ENCODE measurements around the gene IMP4. TPM values are rescaled to one million over a fixed set of nuclear protein-coding genes. Genes with fewer than 3 reads are reported as not detected.

The IMP4 gene
- total RNA-seq, 1 donor from 2014 or later, result 69.5 TPM

DNA sequence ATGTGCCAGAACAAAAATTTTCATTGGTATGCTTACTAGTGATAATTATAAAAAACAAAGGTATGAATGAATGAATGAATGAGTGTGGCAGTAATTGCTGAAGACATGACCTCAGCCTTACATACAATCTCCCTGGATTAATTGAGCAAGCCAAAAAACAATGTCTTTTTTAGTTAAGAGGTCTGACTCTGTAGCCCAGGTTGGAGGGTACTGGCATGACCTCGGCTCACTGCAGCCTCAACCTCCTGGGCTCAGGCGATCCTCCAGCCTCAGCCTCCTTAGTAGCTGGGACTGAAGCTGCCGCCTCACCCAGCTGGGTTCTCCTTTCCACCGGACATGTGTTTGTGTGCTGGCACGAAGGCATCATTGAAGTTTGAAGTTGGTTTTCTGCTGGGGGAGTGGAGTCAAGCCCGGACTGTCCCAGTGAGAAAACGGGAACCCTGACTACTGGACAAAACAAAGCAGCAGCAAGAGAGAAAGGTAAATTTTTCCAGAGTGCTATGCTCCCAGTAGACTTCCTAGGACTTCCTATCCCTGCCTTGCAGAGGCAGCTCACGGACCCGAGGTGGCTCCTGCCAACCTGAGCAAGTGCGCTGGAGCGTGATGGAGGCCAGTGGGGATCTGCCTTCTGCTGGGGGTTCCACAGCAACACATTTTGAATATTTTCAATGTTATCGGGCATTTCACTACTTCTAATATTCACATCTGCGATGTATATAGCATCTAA, 6.4 kb upstream of the IMP4 start:
- no peak for ATAC-seq
- DNase-seq (ENCODE audit: low spot score), result no peak

DNA sequence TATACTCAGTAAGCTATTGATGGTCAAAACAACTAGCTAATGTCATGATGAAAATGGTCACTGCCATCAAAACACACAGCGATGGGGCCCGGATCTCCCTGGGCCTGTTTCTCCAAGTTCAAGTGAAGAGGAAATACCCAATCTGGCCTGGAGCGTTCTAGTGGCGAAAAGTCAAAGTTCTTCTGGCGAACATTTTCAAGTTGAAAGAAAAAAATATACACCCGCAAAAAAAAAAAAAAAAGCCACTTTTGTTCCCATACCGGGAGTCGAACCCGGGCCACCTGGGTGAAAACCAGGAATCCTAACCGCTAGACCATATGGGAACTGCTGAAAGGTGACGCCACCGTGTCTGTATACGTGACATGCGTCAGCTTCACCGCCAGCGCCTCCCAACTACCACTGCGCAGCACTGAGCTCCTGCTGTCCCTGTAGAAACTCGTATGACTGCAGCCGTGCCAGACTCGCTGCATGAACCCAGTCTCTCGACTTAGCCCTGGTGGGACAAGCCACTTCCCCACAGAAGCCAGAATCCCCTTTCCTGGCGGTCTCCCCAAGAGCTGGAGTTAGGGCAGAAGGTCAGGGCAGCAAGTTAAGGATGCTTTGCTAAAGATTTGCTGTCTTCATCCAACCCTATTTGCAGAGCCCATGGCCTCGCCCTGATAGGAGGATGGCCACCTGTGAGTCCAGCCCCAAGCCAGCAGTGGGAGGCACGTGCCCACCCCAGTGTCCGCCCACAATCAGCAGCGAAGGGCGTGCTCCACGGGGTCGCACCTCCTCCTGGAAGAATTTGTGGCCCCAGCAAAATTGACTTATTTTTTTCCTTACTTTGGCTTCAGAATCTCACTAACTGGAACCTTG, 5.6 kb upstream of the IMP4 start:
- peak; percentile 68 for DNase-seq (ENCODE audit: low spot score)
- ATAC-seq, result peak; percentile 45

DNA sequence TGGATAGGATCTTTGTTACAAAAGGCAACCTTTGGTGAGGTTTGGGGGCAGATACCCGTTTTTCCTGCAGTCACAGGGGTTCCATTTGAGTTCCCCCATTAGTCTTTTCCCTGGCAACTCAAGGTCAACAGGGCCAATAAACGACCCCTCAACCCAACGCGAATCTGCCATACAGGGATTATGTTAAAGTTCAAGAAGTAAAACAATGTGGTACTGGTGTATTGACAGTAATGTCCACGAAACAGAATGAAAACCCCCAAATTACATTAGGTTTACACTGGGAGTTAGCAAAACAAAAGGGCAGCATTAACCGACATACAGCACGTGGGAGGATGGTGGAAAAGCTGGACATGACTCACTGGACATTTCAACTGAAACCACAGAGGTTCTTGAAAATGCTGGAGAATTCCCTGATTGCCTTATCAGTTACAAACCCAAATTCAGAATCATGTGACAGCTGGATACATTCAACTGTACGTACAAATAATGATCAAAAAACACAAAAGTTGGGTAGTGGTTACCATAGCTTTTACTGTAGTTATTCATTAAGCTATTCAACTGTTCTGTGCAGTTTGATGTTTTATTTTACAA, 4.9 kb upstream of the IMP4 start:
- DNase-seq (ENCODE audit: low spot score) (no peak), ATAC-seq (no peak)

DNA sequence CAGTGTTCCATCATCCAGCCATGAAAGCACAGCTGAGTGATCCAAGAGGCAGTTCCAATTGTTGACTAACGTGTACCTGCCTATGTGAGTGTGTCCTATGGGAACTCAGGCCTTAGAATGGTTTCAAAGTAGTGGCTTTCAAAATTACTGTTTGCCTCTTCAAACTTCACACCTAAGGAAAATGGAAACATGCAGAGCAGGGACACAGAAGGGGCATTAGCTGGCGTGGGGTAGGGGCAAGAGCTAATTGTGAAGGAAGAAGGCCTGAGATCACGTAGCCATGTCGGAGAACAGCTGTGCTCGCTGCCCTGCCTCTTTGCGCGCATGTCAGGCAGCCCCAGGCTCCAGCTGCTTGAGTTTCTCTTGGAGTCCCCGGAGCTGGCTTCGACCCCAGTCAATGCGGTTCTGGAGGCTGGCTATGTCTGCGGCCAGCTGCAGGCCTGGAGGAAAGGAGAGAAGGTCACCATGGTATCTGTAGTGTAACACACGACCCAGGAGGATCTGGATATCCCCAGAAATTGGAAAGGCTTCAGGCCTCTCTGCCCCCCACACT, 3.8 kb upstream of the IMP4 start:
- no peak for DNase-seq (ENCODE audit: low spot score)

DNA sequence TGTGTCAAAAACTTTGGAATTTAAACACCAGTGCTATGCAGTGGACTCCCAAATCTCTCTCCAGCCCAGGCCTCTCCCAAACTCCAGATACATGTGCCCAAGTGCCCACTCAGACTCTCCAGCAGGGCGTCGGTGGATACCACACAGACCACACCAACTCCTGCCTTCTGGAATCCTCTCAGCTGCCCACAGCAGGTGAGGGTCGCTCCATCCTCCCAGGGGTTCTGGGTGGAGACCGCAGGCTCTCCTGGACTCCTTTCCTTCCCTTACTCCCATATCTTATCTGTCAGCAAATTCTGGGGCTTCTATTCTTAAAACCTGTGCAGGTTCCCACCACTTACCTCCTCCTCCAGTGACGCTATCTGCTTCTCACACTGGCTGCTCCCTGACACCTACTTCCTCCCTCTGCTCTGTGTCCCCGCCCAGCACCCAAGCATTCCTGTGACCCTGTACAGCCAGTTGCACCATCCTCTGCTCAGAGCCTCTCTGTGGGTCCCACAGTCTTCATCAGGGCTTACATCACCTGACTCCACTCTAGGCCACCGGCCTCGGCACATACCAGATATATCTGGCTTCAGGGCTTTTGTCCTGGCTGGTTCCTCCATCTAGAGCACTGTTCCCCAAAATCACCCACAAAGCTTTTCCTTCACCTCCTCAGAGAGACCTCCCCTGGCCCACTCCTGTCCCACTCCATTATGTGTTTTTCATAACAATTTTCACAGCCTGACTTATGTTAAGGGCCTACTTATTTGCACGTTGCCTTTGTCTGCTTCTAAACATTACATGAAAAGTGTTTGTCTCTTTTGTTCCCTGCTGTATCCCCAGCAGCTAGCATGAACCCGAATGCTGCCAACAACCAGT, 2.6 kb upstream of the IMP4 start:
- no peak for ATAC-seq
- no peak for DNase-seq (ENCODE audit: low spot score)

More for the DNA sequence above, 3.8 kb upstream of the IMP4 start:
- ATAC-seq, result no peak

DNA sequence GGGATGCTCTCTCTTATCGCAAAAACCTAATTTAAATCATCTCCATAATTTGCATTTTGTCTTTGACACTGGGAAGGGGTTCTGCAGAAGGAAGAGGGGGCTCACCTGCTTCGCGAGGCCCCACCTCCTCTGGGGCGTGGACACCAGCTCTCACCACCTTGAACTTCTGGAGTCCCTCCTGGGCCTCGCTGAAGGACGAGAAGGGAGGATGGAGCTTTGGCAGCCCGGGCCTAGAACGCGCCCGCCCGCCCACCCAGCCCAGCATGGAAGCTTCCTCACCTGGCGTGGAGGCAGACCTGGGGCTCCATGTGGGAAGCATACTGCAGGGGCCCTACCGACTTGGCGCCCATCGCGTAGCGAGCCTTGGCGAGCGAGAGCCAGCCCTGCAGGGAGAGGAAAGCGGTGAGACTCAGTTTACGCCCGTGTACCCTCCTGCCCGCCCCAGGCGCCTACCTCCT, 1.1 kb upstream of the IMP4 start:
- ATAC-seq, result peak; percentile 4
- DNase-seq (ENCODE audit: low spot score), result no peak

DNA sequence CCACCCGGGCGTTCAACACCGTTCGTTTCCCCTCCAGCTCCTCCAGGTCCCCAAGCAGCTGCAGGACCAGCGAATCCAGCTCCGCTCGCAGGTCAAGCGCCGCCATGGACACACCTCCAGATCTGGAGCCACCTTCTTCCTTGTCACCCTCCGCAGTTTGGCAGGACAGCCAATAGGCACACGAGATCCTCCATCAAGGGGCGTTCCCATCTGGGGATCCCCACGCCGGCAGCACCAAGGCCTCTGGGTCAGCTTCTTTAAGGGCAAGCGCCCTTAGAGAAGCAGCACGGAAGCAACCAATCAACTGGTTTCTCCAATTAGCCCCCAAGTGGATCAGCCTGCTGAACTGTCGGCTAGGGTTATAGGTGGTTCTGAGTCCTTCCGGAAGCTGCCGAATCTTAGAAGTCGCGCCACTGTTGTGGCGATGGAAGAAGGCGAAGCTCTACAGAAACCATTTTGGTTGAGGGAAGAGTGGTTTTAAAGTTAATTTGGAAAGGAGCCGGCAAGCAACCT, 621 bp upstream of the IMP4 start:
- peak; percentile 85 for ATAC-seq

DNA sequence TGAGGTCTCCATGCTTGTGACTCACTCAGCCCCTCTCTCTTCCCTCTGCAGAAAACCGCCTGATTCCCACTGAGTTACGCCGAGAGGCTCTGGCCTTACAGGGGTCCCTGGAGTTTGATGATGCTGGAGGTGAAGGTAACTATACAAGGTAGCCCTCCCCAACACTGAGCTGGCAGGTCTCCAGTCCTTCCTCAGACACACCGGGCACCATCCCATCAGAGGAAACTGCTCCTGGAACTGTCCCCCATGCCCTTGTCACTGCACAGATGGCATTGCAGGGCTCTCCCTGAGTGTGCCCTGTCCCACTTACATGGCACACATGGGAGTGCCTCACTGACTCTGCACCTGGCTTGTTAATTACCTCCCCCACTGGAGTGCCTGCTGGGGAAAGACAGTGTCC, 1.9 kb downstream of the IMP4 start:
- no peak for ATAC-seq
- DNase-seq (ENCODE audit: low spot score), result no peak

More for the DNA sequence above, 621 bp upstream of the IMP4 start:
- DNase-seq (ENCODE audit: low spot score), result peak; percentile 93

DNA sequence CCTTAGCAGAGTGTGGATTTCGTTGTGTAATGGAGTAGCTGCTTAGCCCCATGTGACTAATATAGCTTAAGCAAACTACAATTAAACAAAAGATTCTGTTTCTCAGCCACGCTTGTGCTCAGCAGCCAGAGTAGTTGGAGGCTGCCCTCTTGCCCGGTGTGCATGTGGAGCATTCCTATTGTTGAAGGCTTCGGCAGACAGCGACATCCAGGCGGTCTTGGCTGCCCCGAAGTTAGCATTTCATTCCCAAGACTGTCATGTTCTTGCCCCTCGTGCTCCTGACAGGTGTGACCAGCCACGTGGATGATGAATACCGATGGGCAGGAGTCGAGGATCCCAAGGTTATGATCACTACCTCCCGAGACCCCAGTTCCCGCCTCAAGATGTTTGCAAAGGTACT, 2.4 kb downstream of the IMP4 start:
- ATAC-seq, result no peak

DNA sequence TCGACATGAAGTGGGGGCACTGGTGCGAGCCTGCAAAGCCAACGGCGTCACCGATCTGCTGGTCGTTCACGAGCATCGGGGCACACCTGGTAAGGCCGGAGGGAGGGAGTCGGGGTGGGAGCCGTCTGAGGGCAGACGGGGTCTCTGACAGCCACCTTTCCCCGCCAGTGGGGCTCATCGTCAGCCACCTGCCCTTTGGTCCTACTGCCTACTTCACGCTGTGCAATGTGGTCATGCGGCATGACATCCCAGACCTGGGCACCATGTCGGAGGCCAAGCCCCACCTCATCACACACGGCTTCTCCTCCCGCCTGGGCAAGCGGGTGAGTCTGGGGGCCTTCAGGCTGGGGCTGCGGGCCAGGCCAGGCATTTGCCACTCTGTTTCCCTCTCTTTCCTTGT, 2.9 kb downstream of the IMP4 start:
- ATAC-seq (no peak), DNase-seq (ENCODE audit: low spot score) (no peak)

More for the DNA sequence above, 2.4 kb downstream of the IMP4 start:
- no peak for DNase-seq (ENCODE audit: low spot score)

DNA sequence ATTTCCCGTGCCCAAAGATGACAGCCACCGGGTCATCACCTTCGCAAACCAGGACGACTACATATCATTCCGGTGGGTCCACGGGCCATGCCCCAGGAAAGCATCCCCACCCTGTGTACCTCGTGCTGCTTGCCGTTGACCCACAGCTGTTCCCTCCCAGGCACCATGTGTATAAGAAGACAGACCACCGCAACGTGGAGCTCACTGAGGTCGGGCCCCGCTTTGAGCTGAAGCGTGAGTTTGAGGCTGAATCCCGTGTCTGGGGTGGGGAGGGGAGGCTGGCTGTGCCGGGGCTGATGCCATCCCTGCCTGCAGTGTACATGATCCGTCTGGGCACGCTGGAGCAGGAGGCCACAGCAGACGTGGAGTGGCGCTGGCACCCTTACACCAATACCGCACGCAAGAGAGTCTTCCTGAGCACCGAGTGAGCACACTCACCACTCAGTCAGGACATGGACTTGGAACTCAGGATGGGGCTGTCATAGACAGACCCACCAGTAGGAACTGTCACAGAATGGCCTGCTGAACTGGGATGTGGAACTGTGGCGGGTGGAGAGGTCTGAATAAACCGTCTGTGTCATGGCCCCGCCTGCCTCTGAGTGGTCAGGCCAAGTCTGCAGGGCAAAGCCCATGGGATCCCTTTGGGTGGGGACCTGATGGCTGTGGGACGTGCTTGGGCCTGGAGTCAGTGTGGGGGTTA, 3.5 kb downstream of the IMP4 start:
- ATAC-seq (no peak), DNase-seq (ENCODE audit: low spot score) (no peak)

DNA sequence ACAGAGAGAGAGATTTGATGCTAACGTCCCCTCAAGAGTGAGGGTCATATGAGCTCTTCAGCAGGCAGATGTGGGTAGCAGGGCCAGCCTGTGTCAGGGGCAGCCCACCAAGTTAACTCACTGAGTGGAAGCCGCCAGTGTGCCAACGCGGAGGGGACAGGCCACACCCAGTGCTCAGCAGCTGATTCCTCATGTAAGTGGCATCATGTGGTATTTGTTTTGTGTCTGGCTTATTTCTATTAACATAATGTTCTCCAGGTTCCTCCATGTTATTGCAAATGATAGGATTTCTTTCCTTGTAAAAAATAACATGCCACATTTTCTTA, 4.0 kb downstream of the IMP4 start:
- ATAC-seq, result no peak
- no peak for DNase-seq (ENCODE audit: low spot score)

DNA sequence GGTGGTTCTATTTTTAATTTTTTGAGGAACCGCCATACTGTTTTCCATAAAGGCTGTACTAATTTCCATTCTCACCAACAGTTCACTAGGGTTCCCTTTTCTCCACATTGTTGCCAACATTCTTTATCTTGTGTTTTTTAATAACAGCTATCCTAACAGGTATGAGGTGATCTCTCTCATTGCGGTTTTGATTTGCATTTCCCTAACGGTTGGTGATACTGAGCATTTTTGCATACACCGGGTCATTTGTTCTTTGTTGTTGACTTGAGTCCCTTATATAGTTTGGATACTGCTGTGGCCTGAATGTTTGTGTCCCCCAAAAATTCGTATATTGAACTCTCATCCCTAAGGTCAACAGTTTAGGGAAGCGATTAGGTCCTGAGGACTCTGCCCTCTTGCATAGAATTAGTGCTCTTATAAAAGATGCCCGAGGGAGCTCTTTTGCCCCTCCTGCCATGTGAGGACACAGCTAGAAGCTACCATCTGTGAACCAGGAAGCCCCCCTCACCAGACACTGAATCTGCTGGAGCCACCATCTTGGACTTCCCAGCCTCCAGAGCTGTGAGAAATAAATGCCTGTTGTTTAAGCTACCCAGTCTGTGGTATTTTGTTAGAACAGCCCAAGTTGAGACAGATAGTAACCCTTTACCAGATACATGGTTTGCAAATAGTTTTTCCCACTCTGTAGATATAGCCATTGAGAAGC, 4.7 kb downstream of the IMP4 start:
- ATAC-seq (no peak), DNase-seq (ENCODE audit: low spot score) (no peak)

DNA sequence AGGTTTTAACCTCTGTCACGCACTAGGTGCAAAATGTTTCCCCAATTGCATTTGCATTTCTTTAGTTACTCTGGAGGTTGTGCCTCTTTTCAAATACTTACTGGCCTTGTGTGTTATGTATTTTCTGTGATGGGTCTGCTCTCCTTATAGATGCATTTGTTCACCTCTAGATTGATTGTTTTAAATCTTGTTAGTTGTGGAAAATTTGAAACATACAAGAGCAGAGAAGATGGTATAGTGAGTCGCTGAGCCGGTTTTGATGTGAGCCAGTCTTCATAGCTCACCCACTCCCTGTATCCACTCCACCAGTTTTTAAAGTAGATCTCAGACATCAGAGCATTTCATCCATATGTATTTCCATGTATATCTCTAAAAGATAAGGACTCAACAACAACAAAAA, 6.5 kb downstream of the IMP4 start:
- no peak for DNase-seq (ENCODE audit: low spot score)
- no peak for ATAC-seq

DNA sequence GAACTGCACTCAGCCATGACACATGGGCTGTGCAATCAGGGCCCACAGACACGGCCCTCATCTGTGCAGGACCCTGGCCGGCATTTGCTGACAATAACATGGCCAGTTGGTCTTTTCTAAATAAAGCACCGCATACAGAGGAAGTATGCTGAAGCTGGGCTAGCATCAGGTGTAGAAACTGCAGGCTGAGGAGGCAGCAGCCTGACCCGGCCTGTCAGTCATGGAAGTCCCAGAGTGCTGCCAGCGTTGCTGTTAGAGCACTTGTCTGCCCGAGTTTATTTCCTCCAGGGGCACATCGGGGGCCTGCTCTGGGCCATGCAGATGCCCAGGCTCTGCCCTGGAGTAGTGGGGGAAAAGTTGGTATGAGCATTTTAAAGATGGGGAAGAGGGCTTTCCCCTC, 9.0 kb downstream of the IMP4 start:
- DNase-seq (ENCODE audit: low spot score), result no peak
- no peak for ATAC-seq

DNA sequence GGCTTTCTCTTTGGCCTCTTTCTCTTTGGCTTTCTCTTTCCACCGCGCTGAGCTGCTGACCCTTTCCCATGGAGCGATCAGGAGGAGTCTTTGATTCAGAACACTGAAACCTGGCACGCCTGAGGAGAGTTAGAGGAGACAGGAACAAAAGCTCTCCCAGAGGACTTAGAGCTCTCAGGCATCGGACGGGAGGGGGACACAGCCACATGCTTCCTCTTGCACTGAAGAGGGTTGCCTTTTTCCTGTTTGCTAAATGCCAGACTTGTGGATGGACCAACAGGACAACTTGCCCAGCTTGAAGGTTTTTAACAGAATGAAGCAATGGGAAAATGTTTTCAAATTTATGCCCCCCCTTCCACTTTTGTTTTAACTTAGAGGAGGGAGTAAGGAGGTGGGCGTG, 9.5 kb downstream of the IMP4 start:
- ATAC-seq, result no peak

DNA sequence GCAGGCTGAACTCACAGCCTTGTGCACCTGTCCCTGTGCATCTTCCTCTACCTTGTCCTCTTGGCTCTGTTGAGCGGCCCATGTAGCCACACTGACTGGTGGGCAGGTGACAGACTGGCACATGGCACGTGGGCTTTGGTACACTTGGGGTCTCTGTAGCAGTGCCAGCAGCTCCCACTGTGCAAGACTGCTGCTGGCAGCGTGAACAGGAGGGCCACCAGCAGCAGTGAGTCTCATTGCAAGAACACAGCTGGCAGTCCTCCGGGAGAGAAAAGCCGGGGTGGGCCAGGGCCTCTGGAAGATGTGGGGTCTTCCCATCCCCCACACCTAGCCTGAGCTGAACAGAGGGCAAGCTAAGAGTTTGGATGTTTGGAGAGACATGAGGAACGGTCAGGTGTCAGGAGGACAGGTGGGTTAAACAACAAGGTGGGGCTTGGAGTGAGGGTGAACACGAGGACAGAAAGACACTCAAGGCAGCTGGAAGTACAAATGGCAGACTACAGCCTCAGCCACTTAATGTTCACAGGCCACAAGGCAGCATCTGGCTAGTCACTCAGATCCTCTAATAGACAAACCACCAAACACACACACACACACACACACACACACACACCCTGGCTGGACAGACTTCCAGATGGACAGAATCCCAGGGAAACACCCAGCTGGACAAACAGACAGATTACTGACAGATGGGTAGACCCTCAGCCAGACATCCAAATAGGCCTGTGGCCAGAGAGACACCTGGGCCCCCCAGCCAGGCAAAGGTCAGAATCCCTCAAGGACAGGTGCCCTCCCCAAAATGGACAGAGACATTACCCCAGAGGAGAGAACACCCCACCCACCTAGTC, 10.8 kb downstream of the IMP4 start:
- no peak for DNase-seq (ENCODE audit: low spot score)
- ATAC-seq, result no peak

More for the DNA sequence above, 9.5 kb downstream of the IMP4 start:
- no peak for DNase-seq (ENCODE audit: low spot score)

DNA sequence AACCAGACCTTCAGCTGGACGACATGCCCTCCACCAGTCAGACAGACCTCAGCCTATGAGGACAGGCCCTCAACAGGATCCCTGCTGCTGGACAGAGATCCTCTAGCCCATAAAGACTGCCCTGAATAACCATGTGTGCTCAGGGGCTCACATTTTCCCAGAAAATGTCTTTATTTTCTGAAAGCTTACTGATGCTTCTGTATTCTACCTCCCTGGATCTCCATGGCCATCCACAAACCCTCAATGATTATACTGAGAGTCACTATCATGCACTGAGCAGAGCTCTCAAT, 11.4 kb downstream of the IMP4 start:
- no peak for DNase-seq (ENCODE audit: low spot score)
- ATAC-seq, result no peak
